Stomach (tissue), 19 donors: ENCODE data around the gene DYNC1I2. TPM values are rescaled to one million over a fixed set of nuclear protein-coding genes. Genes with fewer than 3 reads are reported as not detected.

Experiments used
- DNase-seq, 2 donors: peaks; one replicate each; pipeline versions ENCODE4 v3.0.0 to v3.0.0-alpha.2; 2013 to 2019
- H3K27ac ChIP-seq, 5 donors: fragments of 200-600 bp in 4 of 5; sonication (generic) in 4 of 5; one replicate each; pipeline ENCODE4 v1.5.1; 2013 to 2019; ENCODE audit warnings: mild to moderate bottlenecking in 1 of 5, moderate library complexity in 1 of 5
- H3K27me3 ChIP-seq, 3 donors: fragments of 200-600 bp; sonication (generic); one replicate each; pipeline ENCODE4 v1.5.1; 2017 to 2019; ENCODE audit warnings: mixed run types in 1 of 3
- H3K36me3 ChIP-seq, 4 donors: fragments of 200-600 bp; sonication (generic); 1 replicate in 3 of 4; 2 replicates in 1 of 4; pipeline ENCODE4 v1.5.1; 2016 to 2019
- H3K4me1 ChIP-seq, 4 donors: fragments of 200-600 bp; sonication (generic); one replicate each; pipeline ENCODE4 v1.5.1; 2016 to 2019
- H3K4me3 ChIP-seq, 4 donors: fragments of 200-600 bp; sonication (generic) in 3 of 4; one replicate each; pipeline ENCODE4 v1.5.1; 2016 to 2019; ENCODE audit warnings: mild to moderate bottlenecking in 1 of 4
- H3K9me3 ChIP-seq, 4 donors: fragments of 200-600 bp; sonication (generic); one replicate each; pipeline ENCODE4 v1.5.1; 2016 to 2019
- CTCF ChIP-seq, 7 experiments: fragments of 450-650 bp in 4 of 7; fragments of 200-600 bp in 3 of 7; sonication (generic) in 3 of 7; IDR thresholded peaks; one replicate each; pipeline ENCODE4 v1.5.1; 2016 to 2019; ENCODE audit warnings: antibody characterized with exemption in 7 of 7, control low read depth in 2 of 7, mild to moderate bottlenecking in 1 of 7
- EP300 ChIP-seq: sonication (generic); formaldehyde crosslinking; IDR thresholded peaks from one replicate; pipeline ENCODE4 v1.6.1; 2017; ENCODE audit warnings: antibody characterized with exemption
- POLR2A ChIP-seq, 4 donors: fragments of 450-650 bp; IDR thresholded peaks; one replicate each; pipeline ENCODE4 v1.6.1; 2016; ENCODE audit warnings: antibody characterized with exemption in 4 of 4, control low read depth in 2 of 4, mild to moderate bottlenecking in 1 of 4, moderate library complexity in 1 of 4
- POLR2AphosphoS5 ChIP-seq, 3 donors: sonication (generic); formaldehyde crosslinking; IDR thresholded peaks; one replicate each; pipeline ENCODE4 v1.6.1; 2016; ENCODE audit warnings: antibody characterized with exemption in 3 of 3
- WGBS, 5 donors: extraction: QIAGEN DNeasy Blood & Tissue Kit in 3 of 5; methylation state at CpG; one replicate each; pipeline versions ENCODE4 v1.1.5 to v1.1.7; 2013 to 2018; 5-methylcytosine and 5-hydroxymethylcytosine counted together
- intact Hi-C: fragments of 100-400 bp; cut with DNase I; formaldehyde crosslinking; loops from one replicate; pipeline ENCODE4 v1.15.1; 2023; ENCODE audit warnings: low total_unique reads
- long read RNA-seq, 10 donors: transcript quantifications; one replicate each; lab custom pipeline, GENCODE V29; 2026
- polyA plus RNA-seq, 3 donors: library from polyadenylated mRNA; stranded (reverse); fragments of 200-250 nt; gene quantifications; one replicate each; pipeline ENCODE4 v1.2.3, GENCODE V29; 2013
- total RNA-seq, 5 donors: library from RNA; depleted of rRNA; stranded (reverse); fragments of >200 nt; gene quantifications; one replicate each; pipeline versions ENCODE4 v1.1.0 to v1.2.3, GENCODE V29; 2014 to 2016
- donor health status: healthy with polysubstance abuse.
- donor health status: Bipolar disorder and iron deficiency.
- donor health status: healthy.

DYNC1I2 gene
- total RNA-seq (100 to 1,000 TPM in 3 of 5 donors, 10 to 100 TPM in 2; 57.1 to 494 (median 103) TPM), polyA plus RNA-seq (100 to 1,000 TPM in 1 of 3 donors, 10 to 100 TPM in 2; 58.2 to 143 (median 63.0) TPM)
- long read RNA-seq, donor 1, partial matches to known transcripts: 18 of 26 reads
- long read RNA-seq, donor 1, other reads (novel, unspliced or antisense): 0 of 26 reads
- long read RNA-seq, donor 2, transcript DYNC1I2-203 (16 exons, 2,572 nt): major isoform, 7 of 15 reads
- long read RNA-seq, donor 2, partial matches to known transcripts: 0 of 15 reads
- long read RNA-seq, donor 2, other reads (novel, unspliced or antisense): 0 of 15 reads
- long read RNA-seq, donor 3, partial matches to known transcripts: 23 of 32 reads
- long read RNA-seq, donor 3, other reads (novel, unspliced or antisense): 0 of 32 reads
- long read RNA-seq, donor 4, partial matches to known transcripts: 0 of 3 reads
- long read RNA-seq, donor 4, other reads (novel, unspliced or antisense): 0 of 3 reads
- long read RNA-seq, donor 5, transcript DYNC1I2-203 (16 exons, 2,572 nt): major isoform, 6 of 39 reads
- long read RNA-seq, donor 5, partial matches to known transcripts: 31 of 39 reads
- long read RNA-seq, donor 5, other reads (novel, unspliced or antisense): 0 of 39 reads
- long read RNA-seq, donor 6: 0 reads
- long read RNA-seq, donor 7, transcript DYNC1I2-203 (16 exons, 2,572 nt): major isoform, 7 of 86 reads
- long read RNA-seq, donor 7, partial matches to known transcripts: 75 of 86 reads
- long read RNA-seq, donor 7, other reads (novel, unspliced or antisense): 0 of 86 reads
- long read RNA-seq, donor 8, transcript DYNC1I2-203 (16 exons, 2,572 nt): major isoform, 6 of 44 reads
- long read RNA-seq, donor 8, partial matches to known transcripts: 32 of 44 reads
- long read RNA-seq, donor 8, other reads (novel, unspliced or antisense): 0 of 44 reads
- long read RNA-seq, donor 9, partial matches to known transcripts: 68 of 75 reads
- long read RNA-seq, donor 9, other reads (novel, unspliced or antisense): 0 of 75 reads
- long read RNA-seq, donor 10, transcript DYNC1I2-203 (16 exons, 2,572 nt): major isoform, 5 of 5 reads
- long read RNA-seq, donor 10, partial matches to known transcripts: 0 of 5 reads
- long read RNA-seq, donor 10, other reads (novel, unspliced or antisense): 0 of 5 reads

- 0 to 1% (median 1%) methylated on average over 47 to 51 of the region's 51 CpGs for WGBS, 5 donors
- DNase-seq: peak; percentile 89 to 97
- Histone ChIP-seq H3K4me1 (peaks cover 9 to 39% (median 26%) of the 10 kb centered on the region in 4 donors), H3K27ac (peak within 1 kb of the TSS; percentile 75 to 90 (median 87)), H3K27me3 (no peaks in the 10 kb centered on the region), H3K4me3 (peak within 1 kb of the TSS; percentile 67 to 95 (median 84)), H3K9me3 (no peaks in the 10 kb centered on the region), H3K36me3 (peaks cover 5 to 20% (median 13%) of the 10 kb centered on the region in 4 donors)
- TF ChIP-seq CTCF (IDR thresholded peaks at IDR 0.05) (peak in 1 of 7 experiments; percentile 16), POLR2AphosphoS5 (IDR thresholded peaks at IDR 0.05) (peak; percentile 38 to 81 (median 78)), EP300 (no peak)
- intact Hi-C loops: no loop called here
Measured at GRCh38 chr2:171687287-171688128, at the start of gene DYNC1I2. Gene DYNC1I2, plus strand, starts transcription at chr2:171687469. Its CDS starts 2,687 bp downstream, at chr2:171690156.

GRCh38 chr2:171651667-171652415, 35.4 kb upstream of the DYNC1I2 start:
- peaks cover 0 to 17% (median 12%) of the 10 kb centered on the region in 4 donors for H3K9me3 ChIP-seq
- peaks cover 0 to 7% (median 0%) of the 10 kb centered on the region in 3 donors for H3K27me3 ChIP-seq
- no peak overlapping the region for H3K4me3 ChIP-seq
- no peak for DNase-seq
- H3K27ac ChIP-seq: no peak overlapping the region
- TF ChIP-seq POLR2AphosphoS5 (IDR thresholded peaks at IDR 0.05) (no peak), POLR2A (IDR thresholded peaks at IDR 0.05) (no peak), CTCF (IDR thresholded peaks at IDR 0.05) (no peak), EP300 (no peak)
- no peaks in the 10 kb centered on the region for H3K36me3 ChIP-seq
- intact Hi-C loops: no loop called here
- H3K4me1 ChIP-seq: no peaks in the 10 kb centered on the region

- TF ChIP-seq EP300 (no peak), POLR2A (IDR thresholded peaks at IDR 0.05) (no peak), CTCF (IDR thresholded peaks at IDR 0.05) (no peak), POLR2AphosphoS5 (IDR thresholded peaks at IDR 0.05) (no peak)
- no peak overlapping the region for H3K27ac ChIP-seq
- peaks cover 0 to 7% (median 0%) of the 10 kb centered on the region in 3 donors for H3K27me3 ChIP-seq
- no peaks in the 10 kb centered on the region for H3K4me1 ChIP-seq
- peaks cover 0 to 11% (median 9%) of the 10 kb centered on the region in 4 donors for H3K9me3 ChIP-seq
- intact Hi-C loops: no loop called here
- no peaks in the 10 kb centered on the region for H3K36me3 ChIP-seq
- no peak for DNase-seq
- H3K4me3 ChIP-seq: no peak overlapping the region
Measured at GRCh38 chr2:171652416-171652785, 34.9 kb upstream of the DYNC1I2 start.
